ENCODE measurements around the gene DZANK1. TPM values are rescaled to one million over a fixed set of nuclear protein-coding genes. Genes with fewer than 3 reads are reported as not detected.

The DZANK1 gene
- total and polyA plus RNA-seq, 2 donors (not counting 3 experiments of a cell fraction or from before 2014, with no cell fraction given), result 1.1 to 1.8 TPM

DNA sequence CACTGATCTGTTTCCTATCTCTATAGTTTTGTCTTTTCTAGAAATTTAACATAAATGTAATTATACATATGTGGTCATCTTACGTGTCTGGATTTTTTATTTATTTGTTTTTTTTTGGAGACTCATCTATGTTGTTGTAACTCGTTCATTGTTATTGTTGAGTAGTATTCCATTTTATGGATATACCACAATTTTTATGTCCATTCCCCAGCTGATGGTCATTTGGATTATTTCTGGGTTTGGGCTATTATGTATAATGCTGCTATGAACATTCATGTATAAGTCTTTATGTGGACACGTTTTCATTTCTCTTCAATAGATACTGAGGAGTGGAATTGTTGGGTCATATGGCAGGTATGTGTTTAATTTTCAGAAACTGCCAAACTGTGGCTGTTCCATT lies 10.2 kb downstream of the DZANK1 start:
- dilution Hi-C loops (cut with MboI; ENCODE audit: extremely low pct_ligation_motif_present, low sequenced_read_pairs) (no loop called here), intact Hi-C loops (cut with micrococcal nuclease) (no loop called here)
- H3K27me3 ChIP-seq (ENCODE audit: control insufficient read depth in 2 of 2, insufficient read depth in 2 of 2, low read length in 2 of 2), result no peaks in the 10 kb centered on the region
- ChIA-PET POLR2A (no interaction called here), CTCF (no interaction called here)
- no peaks in the 10 kb centered on the region for H3K9me3 ChIP-seq (replicated peaks; ENCODE audit: control insufficient read depth, insufficient read depth, low read length)
- H3K4me2 ChIP-seq (ENCODE audit: insufficient read depth, low read length), result no peak overlapping the region
- H2AFZ ChIP-seq (ENCODE audit: low read depth, low read length), result no peak overlapping the region
- no peaks in the 10 kb centered on the region for H3K4me1 ChIP-seq (ENCODE audit: control insufficient read depth, extremely low read depth, insufficient read depth, low read length)
- no TSS peak for BruUV-seq (replicated peaks)
- H3K4me3 ChIP-seq (replicated peaks in 1 of 3; ENCODE audit: insufficient read depth in 1 of 3, low read depth in 1 of 3, low read length in 3 of 3), result no peak overlapping the region
- no peak overlapping the region for H3K9ac ChIP-seq (replicated peaks; ENCODE audit: extremely low read depth, insufficient read depth, low read length)
- TF ChIP-seq JUN (IDR thresholded peaks at IDR 0.05; ENCODE audit: borderline replicate concordance, insufficient read depth, insufficient read length, low read depth) (no peak), GATA2 (IDR thresholded peaks at IDR 0.05; ENCODE audit: insufficient read depth, insufficient read length, low read depth, low read length) (no peak), MYC (IDR thresholded peaks at IDR 0.05; ENCODE audit: low read depth, low read length) (no peak), POLR2AphosphoS5 (IDR thresholded peaks at IDR 0.05; ENCODE audit: insufficient read depth, low read depth, low read length) (no peak), POLR2A (IDR thresholded peaks at IDR 0.05; ENCODE audit: low read depth, low read length) (no peak), EZH2 (IDR thresholded peaks at IDR 0.05; ENCODE audit: borderline replicate concordance, low read depth, low read length, severe bottlenecking) (no peak), FOS (IDR thresholded peaks at IDR 0.05; ENCODE audit: borderline replicate concordance, insufficient read depth, low read length) (no peak)
- TF ChIP-seq, protein P1, sequence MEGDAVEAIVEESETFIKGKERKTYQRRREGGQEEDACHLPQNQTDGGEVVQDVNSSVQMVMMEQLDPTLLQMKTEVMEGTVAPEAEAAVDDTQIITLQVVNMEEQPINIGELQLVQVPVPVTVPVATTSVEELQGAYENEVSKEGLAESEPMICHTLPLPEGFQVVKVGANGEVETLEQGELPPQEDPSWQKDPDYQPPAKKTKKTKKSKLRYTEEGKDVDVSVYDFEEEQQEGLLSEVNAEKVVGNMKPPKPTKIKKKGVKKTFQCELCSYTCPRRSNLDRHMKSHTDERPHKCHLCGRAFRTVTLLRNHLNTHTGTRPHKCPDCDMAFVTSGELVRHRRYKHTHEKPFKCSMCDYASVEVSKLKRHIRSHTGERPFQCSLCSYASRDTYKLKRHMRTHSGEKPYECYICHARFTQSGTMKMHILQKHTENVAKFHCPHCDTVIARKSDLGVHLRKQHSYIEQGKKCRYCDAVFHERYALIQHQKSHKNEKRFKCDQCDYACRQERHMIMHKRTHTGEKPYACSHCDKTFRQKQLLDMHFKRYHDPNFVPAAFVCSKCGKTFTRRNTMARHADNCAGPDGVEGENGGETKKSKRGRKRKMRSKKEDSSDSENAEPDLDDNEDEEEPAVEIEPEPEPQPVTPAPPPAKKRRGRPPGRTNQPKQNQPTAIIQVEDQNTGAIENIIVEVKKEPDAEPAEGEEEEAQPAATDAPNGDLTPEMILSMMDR (IDR thresholded peaks at IDR 0.05; ENCODE audit: extremely low read depth in 1 of 2, insufficient read depth in 1 of 2, low read depth in 1 of 2, low read length in 2 of 2), result no peak
- TF ChIP-seq, protein P2, sequence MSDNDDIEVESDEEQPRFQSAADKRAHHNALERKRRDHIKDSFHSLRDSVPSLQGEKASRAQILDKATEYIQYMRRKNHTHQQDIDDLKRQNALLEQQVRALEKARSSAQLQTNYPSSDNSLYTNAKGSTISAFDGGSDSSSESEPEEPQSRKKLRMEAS (IDR thresholded peaks at IDR 0.05; ENCODE audit: insufficient read depth, insufficient read length), result no peak
- H3K36me3 ChIP-seq (ENCODE audit: control insufficient read depth in 2 of 2, extremely low read depth in 1 of 2, insufficient read depth in 2 of 2, low read length in 2 of 2), result no peaks in the 10 kb centered on the region
- no peak overlapping the region for H3K27ac ChIP-seq (ENCODE audit: insufficient read depth, low read depth, low read length)
- DNase-seq (ENCODE audit: low read depth, low spot score), result no peak
- no peaks in the 10 kb centered on the region for H3K9me1 ChIP-seq (replicated peaks; ENCODE audit: control insufficient read depth, extremely low read depth, insufficient read depth, low read length)
- FAIRE-seq, result no peak
- H3K79me2 ChIP-seq (ENCODE audit: control insufficient read depth, insufficient read depth, low read length), result no peaks in the 10 kb centered on the region
- H4K20me1 ChIP-seq (replicated peaks; ENCODE audit: control insufficient read depth, extremely low read depth, insufficient read depth, low read length), result no peaks in the 10 kb centered on the region
